Fibroblast of the aortic adventitia (primary cell): Measurements from ENCODE around the gene PRKCH. TPM values are rescaled to one million over a fixed set of nuclear protein-coding genes. Genes with fewer than 3 reads are reported as not detected.

Experiments
- DNase-seq: peaks from one replicate; pipeline ENCODE4 v3.0.0-alpha.2; 2010; ENCODE audit warnings: low read depth
- H3K4me3 ChIP-seq: 2 replicates; pipeline ENCODE4 v1.5.1; 2011; ENCODE audit warnings: low read depth, mild to moderate bottlenecking, control low read depth, low read length, moderate library complexity
- CTCF ChIP-seq: IDR thresholded peaks from 2 replicates; pipeline ENCODE4 v1.5.1; 2011; ENCODE audit warnings: mild to moderate bottlenecking, low read length, control low read depth, inconsistent platforms; ENCODE audit not compliant: insufficient read depth
- total RNA-seq: library from RNA; depleted of rRNA; stranded (reverse); fragments of >200 nt; gene quantifications from 2 replicates; pipeline ENCODE4 v1.2.3, GENCODE V29; 2012; ENCODE audit warnings: low replicate concordance

Gene PRKCH
- total RNA-seq, 1 donor: 4.2 TPM

- H3K4me3 ChIP-seq: no peak overlapping the region
- TF ChIP-seq CTCF: no peak
- no peak for DNase-seq
These were observed 149.5 kb downstream of the PRKCH start for GRCh38 chr14:61470961-61471293.

GRCh38 chr14:61471297-61472005 lies 150.1 kb downstream of the PRKCH start:
- peak overlapping the region; percentile 64 for H3K4me3 ChIP-seq
- no peak for DNase-seq
- TF ChIP-seq CTCF: no peak

GRCh38 chr14:61472011-61472672 lies 150.8 kb downstream of the PRKCH start:
- peak; percentile 97 for DNase-seq
- H3K4me3 ChIP-seq: peak overlapping the region; percentile 64
- TF ChIP-seq CTCF: no peak

- DNase-seq: no peak
- no peak for TF ChIP-seq CTCF
- H3K4me3 ChIP-seq: no peak overlapping the region
These were observed 151.5 kb downstream of the PRKCH start for GRCh38 chr14:61472801-61473376.

GRCh38 chr14:61474015-61474414 lies 152.6 kb downstream of the PRKCH start:
- no peak for TF ChIP-seq CTCF
- no peak overlapping the region for H3K4me3 ChIP-seq
- DNase-seq: no peak

GRCh38 chr14:61474701-61475100 lies 153.3 kb downstream of the PRKCH start:
- no peak overlapping the region for H3K4me3 ChIP-seq
- no peak for DNase-seq
- no peak for TF ChIP-seq CTCF
